ENCODE results near the gene FHIT. TPM values are rescaled to one million over a fixed set of nuclear protein-coding genes. Genes with fewer than 3 reads are reported as not detected.

FHIT gene
- total RNA-seq, 2 experiments from 2014 or later: 9.6 to 9.7 TPM

DNA sequence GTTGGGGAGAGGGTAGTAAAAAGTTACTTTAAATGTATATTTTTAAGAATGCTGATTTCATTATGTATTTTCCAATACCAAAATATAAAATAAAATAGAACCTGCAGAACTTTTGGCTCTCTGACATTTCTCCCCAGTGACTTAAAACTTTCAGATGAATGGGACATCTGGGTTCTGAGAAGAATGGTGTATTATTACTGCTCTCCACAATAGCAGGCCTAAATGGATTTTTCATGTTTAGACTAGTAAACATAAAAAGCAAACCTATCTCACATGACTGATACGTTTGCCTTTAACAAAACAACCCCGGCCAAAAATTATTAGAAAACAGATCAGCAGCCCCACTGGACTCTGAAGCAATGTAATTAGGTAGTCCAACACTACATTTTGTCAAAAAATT is 73.8 kb downstream of the FHIT start:
- CTCF ChIA-PET: no interaction called here
- Mint-ChIP-seq H3K4me3 (no peak overlapping the region), H3K27me3 (no peaks in the 10 kb centered on the region), H3K36me3 (ENCODE audit: low read depth) (no peaks in the 10 kb centered on the region), H3K27ac (no peak overlapping the region), H3K9me3 (peaks cover 2% of the 10 kb centered on the region), H3K4me1 (no peaks in the 10 kb centered on the region)
- no peak for DNase-seq
- POLR2A ChIA-PET: no interaction called here

DNA sequence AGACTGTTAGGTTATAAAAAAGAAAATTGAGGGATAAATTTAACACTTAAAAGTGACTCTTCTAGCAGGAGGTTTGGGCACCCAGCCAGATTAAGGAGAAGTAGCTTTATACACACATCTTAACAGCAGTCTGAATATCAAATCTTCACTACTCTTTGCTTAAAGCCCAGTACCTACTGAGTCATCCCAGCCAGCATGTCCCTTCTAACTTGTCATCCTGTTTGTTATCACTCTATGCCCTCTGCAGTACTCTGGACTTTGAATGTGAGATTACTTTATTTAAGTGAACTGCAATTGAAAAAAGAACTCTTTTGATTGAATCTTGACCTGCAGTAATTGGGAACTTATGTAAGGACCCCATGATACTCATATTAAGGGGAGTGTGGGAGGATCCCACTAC is 77.6 kb downstream of the FHIT start:
- Mint-ChIP-seq H3K27ac (no peak overlapping the region), H3K9me3 (peaks cover 2% of the 10 kb centered on the region), H3K27me3 (no peaks in the 10 kb centered on the region), H3K4me3 (no peak overlapping the region), H3K36me3 (ENCODE audit: low read depth) (no peaks in the 10 kb centered on the region), H3K4me1 (no peaks in the 10 kb centered on the region)
- POLR2A ChIA-PET: no interaction called here
- DNase-seq: no peak
- CTCF ChIA-PET: no interaction called here

DNA sequence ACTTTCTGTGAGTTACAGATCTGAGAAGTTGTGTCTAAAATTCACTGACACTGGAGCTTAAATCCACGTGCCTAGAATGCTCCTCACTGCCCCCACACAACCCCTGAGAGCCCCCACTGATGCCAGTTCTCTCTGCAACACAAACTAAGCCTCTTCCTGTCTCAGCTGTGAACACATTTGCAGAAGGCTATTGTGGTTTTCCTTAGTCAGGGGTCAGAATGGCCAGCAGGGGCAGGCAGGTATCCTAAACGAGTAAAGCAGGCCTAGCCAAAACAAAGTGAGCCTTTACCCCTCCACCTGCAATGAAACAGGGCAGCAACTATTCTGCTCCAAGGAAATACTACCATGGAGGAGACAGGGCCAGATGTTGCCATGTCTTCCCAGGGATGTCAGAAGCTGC is 78.6 kb downstream of the FHIT start:
- H3K9me3 Mint-ChIP-seq: peaks cover 2% of the 10 kb centered on the region
- H3K36me3 Mint-ChIP-seq (ENCODE audit: low read depth): no peaks in the 10 kb centered on the region
- H3K27me3 Mint-ChIP-seq: no peaks in the 10 kb centered on the region
- ChIA-PET POLR2A (no interaction called here), CTCF (no interaction called here)
- no peak overlapping the region for H3K27ac Mint-ChIP-seq
- H3K4me3 Mint-ChIP-seq: no peak overlapping the region
- no peaks in the 10 kb centered on the region for H3K4me1 Mint-ChIP-seq
- DNase-seq: no peak

- Mint-ChIP-seq H3K4me1 (no peaks in the 10 kb centered on the region), H3K9me3 (peaks cover 2% of the 10 kb centered on the region), H3K27ac (no peak overlapping the region), H3K27me3 (no peaks in the 10 kb centered on the region), H3K36me3 (ENCODE audit: low read depth) (no peaks in the 10 kb centered on the region), H3K4me3 (no peak overlapping the region)
- POLR2A ChIA-PET: no interaction called here
- no peak for DNase-seq
- CTCF ChIA-PET: no interaction called here
Measured at GRCh38 chr3:61172203-61172602, 79.0 kb downstream of the FHIT start.

DNA sequence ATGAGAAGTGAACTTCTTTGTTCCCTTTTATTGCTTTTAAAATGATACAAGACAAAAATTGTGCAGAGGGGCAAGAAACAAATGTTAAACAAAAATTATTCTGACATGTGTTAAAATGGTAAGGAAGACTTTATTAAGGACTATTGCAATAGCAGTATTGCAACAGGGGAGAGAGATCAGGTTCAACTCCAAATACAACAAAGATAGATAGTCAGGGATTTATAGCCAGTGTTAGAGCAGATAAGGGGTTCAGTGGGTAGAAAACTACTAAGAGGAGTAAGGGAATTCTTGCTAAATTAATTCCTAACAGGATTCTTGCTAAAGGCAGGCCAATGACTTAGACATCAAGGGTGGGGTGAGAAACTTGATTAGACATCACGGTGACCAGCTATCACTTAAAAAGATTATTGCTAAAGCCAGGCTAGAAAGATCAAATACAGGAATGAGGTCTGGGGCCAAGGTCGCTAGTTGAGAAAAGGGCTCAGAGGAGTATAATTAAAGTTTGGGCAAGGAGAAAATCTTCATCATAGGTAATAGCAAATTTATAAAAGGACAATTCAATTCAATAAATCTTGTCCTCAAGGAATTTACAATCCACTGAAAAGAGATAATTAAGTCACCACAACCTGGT is 81.5 kb downstream of the FHIT start:
- no peak overlapping the region for H3K4me3 Mint-ChIP-seq
- no peak overlapping the region for H3K27ac Mint-ChIP-seq
- H3K36me3 Mint-ChIP-seq (ENCODE audit: low read depth): peaks cover 5% of the 10 kb centered on the region
- POLR2A ChIA-PET: no interaction called here
- H3K4me1 Mint-ChIP-seq: no peaks in the 10 kb centered on the region
- no peaks in the 10 kb centered on the region for H3K27me3 Mint-ChIP-seq
- peaks cover 8% of the 10 kb centered on the region for H3K9me3 Mint-ChIP-seq
- CTCF ChIA-PET: no interaction called here
- DNase-seq: no peak

DNA sequence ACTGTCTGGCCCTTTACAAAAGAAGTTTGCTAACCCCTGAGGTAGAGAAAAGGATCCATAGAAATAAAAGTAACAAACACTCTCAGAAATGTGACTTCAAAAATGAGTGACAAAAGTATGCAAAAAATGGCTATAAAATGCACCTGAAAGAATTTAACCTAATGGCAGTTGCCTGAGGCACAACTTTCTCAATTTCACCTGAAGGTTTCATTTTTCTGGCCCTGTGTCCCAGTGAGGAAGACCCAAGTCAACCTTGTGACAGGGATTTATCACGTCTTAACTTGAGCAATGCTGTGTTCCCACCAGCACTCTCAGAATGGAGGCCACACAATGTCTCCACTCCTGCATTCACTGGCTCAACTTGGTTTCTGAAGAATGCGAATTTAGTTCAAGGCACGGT is 83.0 kb downstream of the FHIT start:
- DNase-seq: no peak
- CTCF ChIA-PET: no interaction called here
- POLR2A ChIA-PET: no interaction called here
- no peak overlapping the region for H3K27ac Mint-ChIP-seq
- H3K4me1 Mint-ChIP-seq: no peaks in the 10 kb centered on the region
- no peaks in the 10 kb centered on the region for H3K27me3 Mint-ChIP-seq
- H3K36me3 Mint-ChIP-seq (ENCODE audit: low read depth): peaks cover 5% of the 10 kb centered on the region
- H3K4me3 Mint-ChIP-seq: no peak overlapping the region
- peaks cover 8% of the 10 kb centered on the region for H3K9me3 Mint-ChIP-seq

DNA sequence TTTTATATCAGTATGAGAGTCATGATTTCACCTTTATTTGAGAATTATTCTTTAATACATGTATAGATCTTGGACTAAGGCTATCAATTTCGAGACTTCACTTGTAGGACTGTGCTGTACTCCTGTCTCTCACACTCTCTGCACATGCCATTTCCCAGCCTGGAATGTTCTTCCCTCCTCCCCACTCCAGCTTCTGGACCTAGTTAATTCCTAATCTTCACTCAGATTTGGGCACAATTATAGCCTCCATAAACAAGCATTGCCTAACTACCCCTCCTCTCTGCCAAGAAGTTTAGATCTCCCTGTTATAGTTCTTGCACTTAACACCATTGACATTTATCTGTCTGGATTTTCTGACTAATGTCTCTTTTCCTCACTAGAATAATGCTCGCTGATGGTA is 88.3 kb downstream of the FHIT start:
- no peak for DNase-seq
- peaks cover 5% of the 10 kb centered on the region for H3K36me3 Mint-ChIP-seq (ENCODE audit: low read depth)
- H3K4me1 Mint-ChIP-seq: no peaks in the 10 kb centered on the region
- no peak overlapping the region for H3K4me3 Mint-ChIP-seq
- no peaks in the 10 kb centered on the region for H3K27me3 Mint-ChIP-seq
- no peak overlapping the region for H3K27ac Mint-ChIP-seq
- CTCF ChIA-PET: no interaction called here
- POLR2A ChIA-PET: no interaction called here
- H3K9me3 Mint-ChIP-seq: peaks cover 8% of the 10 kb centered on the region

GRCh38 chr3:61158667-61159066 is 92.6 kb downstream of the FHIT start:
- Mint-ChIP-seq H3K4me1 (no peaks in the 10 kb centered on the region), H3K36me3 (ENCODE audit: low read depth) (no peaks in the 10 kb centered on the region), H3K9me3 (no peaks in the 10 kb centered on the region), H3K27ac (no peak overlapping the region), H3K27me3 (no peaks in the 10 kb centered on the region), H3K4me3 (no peak overlapping the region)
- ChIA-PET POLR2A (no interaction called here), CTCF (no interaction called here)
- DNase-seq: no peak

- no peaks in the 10 kb centered on the region for H3K27me3 Mint-ChIP-seq
- H3K9me3 Mint-ChIP-seq: no peaks in the 10 kb centered on the region
- H3K27ac Mint-ChIP-seq: no peak overlapping the region
- CTCF ChIA-PET: no interaction called here
- no peaks in the 10 kb centered on the region for H3K4me1 Mint-ChIP-seq
- POLR2A ChIA-PET: no interaction called here
- H3K4me3 Mint-ChIP-seq: no peak overlapping the region
- no peaks in the 10 kb centered on the region for H3K36me3 Mint-ChIP-seq (ENCODE audit: low read depth)
- DNase-seq: no peak
Measured at GRCh38 chr3:61158216-61158615, 93.0 kb downstream of the FHIT start.

- ChIA-PET POLR2A (no interaction called here), CTCF (no interaction called here)
- no peak overlapping the region for H3K27ac Mint-ChIP-seq
- H3K36me3 Mint-ChIP-seq (ENCODE audit: low read depth): no peaks in the 10 kb centered on the region
- H3K27me3 Mint-ChIP-seq: no peaks in the 10 kb centered on the region
- no peak for DNase-seq
- H3K9me3 Mint-ChIP-seq: peaks cover 2% of the 10 kb centered on the region
- H3K4me3 Mint-ChIP-seq: no peak overlapping the region
- H3K4me1 Mint-ChIP-seq: no peaks in the 10 kb centered on the region
Measured at GRCh38 chr3:61157414-61157813, 93.8 kb downstream of the FHIT start.

DNA sequence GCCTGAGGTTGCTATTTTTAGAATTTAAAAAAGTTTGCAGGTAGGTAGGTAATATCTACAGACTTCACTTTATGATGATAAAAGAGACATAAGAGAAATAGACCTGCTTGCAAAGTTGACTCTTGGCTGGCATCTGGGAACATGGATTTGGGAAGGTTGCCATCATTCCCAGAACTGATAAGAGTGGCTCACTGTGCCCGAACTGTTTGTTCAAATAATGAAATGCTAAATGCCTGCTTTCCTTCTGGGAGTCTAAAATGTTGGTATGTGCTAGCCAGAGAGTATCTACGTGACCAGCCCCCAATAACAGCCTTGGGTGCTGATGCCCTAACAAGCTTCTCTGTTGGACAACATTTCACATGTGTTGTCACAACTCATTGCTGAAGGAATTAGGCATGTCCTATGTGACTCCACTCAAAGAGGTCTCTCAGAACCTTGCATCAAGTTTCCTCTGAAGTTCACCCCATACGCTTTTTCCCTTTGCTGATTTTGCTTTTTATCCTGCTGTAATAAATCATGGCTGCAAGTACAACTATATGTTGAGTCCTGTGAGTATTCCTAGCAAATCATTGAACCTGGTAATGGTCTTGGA is 95.5 kb downstream of the FHIT start:
- Mint-ChIP-seq H3K27ac (no peak overlapping the region), H3K4me3 (no peak overlapping the region), H3K27me3 (no peaks in the 10 kb centered on the region), H3K4me1 (no peaks in the 10 kb centered on the region), H3K36me3 (ENCODE audit: low read depth) (no peaks in the 10 kb centered on the region), H3K9me3 (peaks cover 7% of the 10 kb centered on the region)
- ChIA-PET POLR2A (no interaction called here), CTCF (no interaction called here)
- no peak for DNase-seq

DNA sequence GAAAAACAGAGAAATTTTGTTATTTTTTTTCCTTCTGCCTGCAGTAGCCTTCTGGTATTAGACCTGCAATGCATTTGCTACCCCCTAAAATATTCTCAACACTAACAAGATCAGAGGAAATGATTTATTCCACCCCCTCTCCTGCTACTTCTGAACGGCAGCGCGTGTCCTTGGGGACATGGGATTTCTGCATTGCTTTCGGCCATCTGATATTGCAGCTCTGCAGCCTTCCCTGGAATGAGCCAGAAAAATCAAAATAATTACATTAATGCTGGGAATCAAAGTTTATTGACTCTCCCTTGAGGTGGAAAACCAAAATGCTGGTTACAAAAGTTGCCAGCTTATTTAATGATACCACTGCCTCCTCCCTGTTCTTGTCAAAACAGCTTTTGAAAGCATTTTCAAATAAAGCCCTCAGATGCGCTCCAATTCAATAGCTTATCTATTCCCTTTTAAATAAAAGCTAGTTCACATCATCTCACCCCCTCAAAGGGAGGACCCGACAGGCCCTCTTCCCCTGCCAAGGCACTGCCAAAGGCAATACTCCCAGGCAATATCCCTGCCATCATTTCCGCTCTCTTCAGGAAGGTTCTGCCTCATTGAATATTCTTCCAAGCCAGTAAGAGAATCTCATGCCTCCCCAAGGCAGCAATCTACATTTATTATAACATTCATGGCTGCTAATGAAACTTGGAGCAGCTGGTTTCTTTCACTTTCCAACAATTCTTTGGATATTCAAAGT is 96.6 kb downstream of the FHIT start:
- ChIA-PET CTCF (no interaction called here), POLR2A (no interaction called here)
- Mint-ChIP-seq H3K4me1 (no peaks in the 10 kb centered on the region), H3K9me3 (peaks cover 7% of the 10 kb centered on the region), H3K36me3 (ENCODE audit: low read depth) (no peaks in the 10 kb centered on the region), H3K27me3 (no peaks in the 10 kb centered on the region), H3K27ac (no peak overlapping the region), H3K4me3 (no peak overlapping the region)
- no peak for DNase-seq

DNA sequence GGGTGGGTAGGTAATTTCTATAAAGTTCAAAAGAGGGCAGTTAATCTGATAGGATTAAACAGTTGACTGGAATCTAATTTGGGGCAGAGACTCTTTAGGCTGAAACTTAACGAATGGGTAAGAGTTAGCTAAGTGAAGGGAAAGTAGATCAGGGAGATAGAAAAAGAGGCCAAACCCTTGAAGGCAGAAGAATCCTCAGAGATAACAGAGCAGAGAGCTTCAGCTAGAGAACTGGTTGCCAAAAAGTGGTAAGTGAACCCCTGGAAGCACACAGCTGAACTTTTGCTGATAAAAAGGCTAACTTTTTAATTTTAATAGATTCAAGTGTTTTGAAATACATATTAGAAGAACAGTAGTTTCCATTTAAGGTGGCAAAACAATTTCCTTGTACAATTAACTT is 99.2 kb downstream of the FHIT start:
- H3K4me3 Mint-ChIP-seq: no peak overlapping the region
- no peak overlapping the region for H3K27ac Mint-ChIP-seq
- no peaks in the 10 kb centered on the region for H3K36me3 Mint-ChIP-seq (ENCODE audit: low read depth)
- H3K4me1 Mint-ChIP-seq: no peaks in the 10 kb centered on the region
- ChIA-PET CTCF (no interaction called here), POLR2A (no interaction called here)
- H3K9me3 Mint-ChIP-seq: peaks cover 7% of the 10 kb centered on the region
- no peak for DNase-seq
- H3K27me3 Mint-ChIP-seq: no peaks in the 10 kb centered on the region

DNA sequence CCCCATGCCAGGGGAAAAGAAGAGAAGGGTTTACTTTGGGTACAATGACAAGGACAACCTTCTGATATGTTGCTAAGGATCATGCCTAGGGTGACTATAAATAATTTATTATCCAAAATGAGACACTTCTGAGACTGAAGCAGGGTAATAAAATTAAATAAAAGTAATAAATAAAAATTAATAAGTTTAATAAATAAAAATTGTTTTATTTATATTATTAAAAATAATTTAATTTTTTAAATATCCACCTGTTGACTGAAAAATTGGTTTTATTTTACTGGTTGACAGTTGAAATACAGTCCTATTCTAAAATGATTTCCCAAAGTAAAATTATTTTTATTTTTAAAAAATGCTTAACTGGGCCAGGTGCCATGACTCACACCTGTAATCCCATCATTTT is 102.0 kb downstream of the FHIT start:
- ChIA-PET POLR2A (no interaction called here), CTCF (no interaction called here)
- Mint-ChIP-seq H3K36me3 (ENCODE audit: low read depth) (no peaks in the 10 kb centered on the region), H3K4me3 (no peak overlapping the region), H3K27me3 (no peaks in the 10 kb centered on the region), H3K9me3 (peaks cover 7% of the 10 kb centered on the region), H3K27ac (no peak overlapping the region), H3K4me1 (no peaks in the 10 kb centered on the region)
- no peak for DNase-seq
